Glutamatergic neuron (in vitro differentiated cells): ENCODE data around the gene SLC16A5. TPM values are rescaled to one million over a fixed set of nuclear protein-coding genes. Genes with fewer than 3 reads are reported as not detected.
"Not testable (repeated sequence)": the region's sequence is repeated elsewhere in the genome, so short reads cannot be mapped to it uniquely, and the experiment has no call there.

ENCODE experiments used
- DNase-seq: peaks from one replicate; pipeline ENCODE4 v3.0.0; 2022
- H3K27ac Mint-ChIP-seq: one replicate; pipeline ENCODE4 v1.8.0; 2020; ENCODE audit warnings: mild to moderate bottlenecking, mixed read lengths, inconsistent platforms; ENCODE audit not compliant: unreplicated experiment
- H3K27me3 Mint-ChIP-seq: one replicate; pipeline ENCODE4 v1.8.0; 2020; ENCODE audit warnings: mild to moderate bottlenecking, moderate library complexity, mixed read lengths, inconsistent platforms; ENCODE audit not compliant: unreplicated experiment
- H3K36me3 Mint-ChIP-seq: one replicate; pipeline ENCODE4 v1.8.0; 2020; ENCODE audit warnings: mild to moderate bottlenecking, mixed read lengths, inconsistent platforms; ENCODE audit not compliant: unreplicated experiment
- H3K4me1 Mint-ChIP-seq: one replicate; pipeline ENCODE4 v1.8.0; 2020; ENCODE audit warnings: mild to moderate bottlenecking, low read depth, mixed read lengths, inconsistent platforms; ENCODE audit not compliant: unreplicated experiment
- H3K4me3 Mint-ChIP-seq: one replicate; pipeline ENCODE4 v1.8.0; 2020; ENCODE audit warnings: mild to moderate bottlenecking, mixed read lengths, inconsistent platforms; ENCODE audit not compliant: unreplicated experiment
- H3K9me3 Mint-ChIP-seq: one replicate; pipeline ENCODE4 v1.8.0; 2020; ENCODE audit warnings: mild to moderate bottlenecking, moderate library complexity, mixed read lengths, inconsistent platforms; ENCODE audit not compliant: unreplicated experiment
- total RNA-seq: library from RNA; stranded (reverse); fragmentation: NEBNext Ultra II Directional; extraction: Animal tissue kit (Norgen Biotek cat#: 25700); gene quantifications from one replicate; pipeline ENCODE4 v1.2.1, GENCODE V29; 2021; ENCODE audit not compliant: unreplicated experiment
- TF ChIP-seq, protein P1 (sequence below): fragments of 200-600 bp; sonication (generic); IDR thresholded peaks from one replicate; pipeline ENCODE4 v1.5.0; 2021; ENCODE audit not compliant: partially characterized antibody, unreplicated experiment

SLC16A5 gene
- total RNA-seq, 1 donor from 2014 or later = 1.1 TPM

DNA sequence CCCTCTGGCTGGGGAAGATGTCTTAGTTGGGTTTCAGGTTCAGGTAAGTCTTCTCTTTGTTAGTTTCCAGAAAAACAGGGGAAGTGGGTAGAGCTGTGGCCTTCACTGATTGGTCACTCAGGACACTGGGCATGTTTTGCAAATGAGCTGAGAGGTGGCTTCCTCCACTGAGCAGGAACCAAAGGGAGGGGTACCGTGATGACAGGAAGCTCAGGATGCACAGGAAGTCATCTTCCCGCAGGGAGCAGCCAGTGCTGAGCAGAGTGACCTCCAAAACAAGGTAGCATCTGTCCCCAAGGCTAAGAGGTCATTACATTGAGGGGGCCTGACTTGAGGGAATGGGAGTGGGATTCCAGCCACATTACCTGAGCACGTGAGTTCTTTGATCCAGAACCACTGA is 38.2 kb downstream of the SLC16A5 start:
- Mint-ChIP-seq H3K27me3 (peaks cover 8% of the 10 kb centered on the region), H3K4me3 (no peak overlapping the region), H3K9me3 (peaks cover 5% of the 10 kb centered on the region), H3K36me3 (no peaks in the 10 kb centered on the region), H3K27ac (no peak overlapping the region), H3K4me1 (peaks cover 7% of the 10 kb centered on the region)
- DNase-seq = no peak
- TF ChIP-seq, protein P1, sequence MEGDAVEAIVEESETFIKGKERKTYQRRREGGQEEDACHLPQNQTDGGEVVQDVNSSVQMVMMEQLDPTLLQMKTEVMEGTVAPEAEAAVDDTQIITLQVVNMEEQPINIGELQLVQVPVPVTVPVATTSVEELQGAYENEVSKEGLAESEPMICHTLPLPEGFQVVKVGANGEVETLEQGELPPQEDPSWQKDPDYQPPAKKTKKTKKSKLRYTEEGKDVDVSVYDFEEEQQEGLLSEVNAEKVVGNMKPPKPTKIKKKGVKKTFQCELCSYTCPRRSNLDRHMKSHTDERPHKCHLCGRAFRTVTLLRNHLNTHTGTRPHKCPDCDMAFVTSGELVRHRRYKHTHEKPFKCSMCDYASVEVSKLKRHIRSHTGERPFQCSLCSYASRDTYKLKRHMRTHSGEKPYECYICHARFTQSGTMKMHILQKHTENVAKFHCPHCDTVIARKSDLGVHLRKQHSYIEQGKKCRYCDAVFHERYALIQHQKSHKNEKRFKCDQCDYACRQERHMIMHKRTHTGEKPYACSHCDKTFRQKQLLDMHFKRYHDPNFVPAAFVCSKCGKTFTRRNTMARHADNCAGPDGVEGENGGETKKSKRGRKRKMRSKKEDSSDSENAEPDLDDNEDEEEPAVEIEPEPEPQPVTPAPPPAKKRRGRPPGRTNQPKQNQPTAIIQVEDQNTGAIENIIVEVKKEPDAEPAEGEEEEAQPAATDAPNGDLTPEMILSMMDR = no peak

- H3K4me3 Mint-ChIP-seq = no peak overlapping the region
- TF ChIP-seq, protein P1 = no peak
Observed at GRCh38 chr17:75126954-75127353, 39.2 kb downstream of the SLC16A5 start.

DNA sequence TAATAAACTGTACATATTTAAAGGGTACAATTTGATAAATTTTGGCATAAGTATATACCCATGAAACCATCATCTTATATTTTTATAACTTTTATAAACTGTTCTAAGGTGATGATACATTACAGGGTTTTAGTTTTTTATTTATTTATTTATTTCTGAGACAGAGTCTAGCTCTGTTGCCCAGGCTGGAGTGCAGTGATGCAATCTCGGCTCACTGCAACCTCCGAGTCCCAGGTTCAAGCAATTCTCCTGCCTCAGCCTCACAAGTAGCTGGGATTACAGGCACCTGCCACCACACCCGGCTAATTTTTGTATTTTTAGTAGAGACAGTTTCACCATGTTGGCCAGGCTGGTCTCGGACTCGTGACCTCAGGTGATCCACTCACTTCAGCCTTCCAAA is 40.2 kb downstream of the SLC16A5 start:
- Mint-ChIP-seq H3K27me3 (peaks cover 12% of the 10 kb centered on the region), H3K9me3 (peaks cover 12% of the 10 kb centered on the region), H3K4me3 (peak overlapping the region; percentile 64), H3K4me1 (peaks cover 11% of the 10 kb centered on the region)
- not testable (repeated sequence) for DNase-seq, H3K36me3 Mint-ChIP-seq, H3K27ac Mint-ChIP-seq

More at GRCh38 chr17:75126954-75127353, 39.2 kb downstream of the SLC16A5 start:
- Mint-ChIP-seq H3K27ac (no peak overlapping the region), H3K36me3 (no peaks in the 10 kb centered on the region), H3K9me3 (peaks cover 5% of the 10 kb centered on the region), H3K4me1 (peaks cover 7% of the 10 kb centered on the region), H3K27me3 (peaks cover 8% of the 10 kb centered on the region)
- DNase-seq = no peak

GRCh38 chr17:75128694-75129505 is 41.1 kb downstream of the SLC16A5 start:
- Mint-ChIP-seq H3K36me3 (no peaks in the 10 kb centered on the region), H3K27ac (no peak overlapping the region), H3K4me1 (peaks cover 11% of the 10 kb centered on the region), H3K9me3 (peaks cover 12% of the 10 kb centered on the region), H3K27me3 (peaks cover 9% of the 10 kb centered on the region), H3K4me3 (no peak overlapping the region)
- TF ChIP-seq, protein P1 = no peak
- DNase-seq = no peak

GRCh38 chr17:75129576-75129975 is 41.8 kb downstream of the SLC16A5 start:
- H3K27ac Mint-ChIP-seq = no peak overlapping the region
- peaks cover 12% of the 10 kb centered on the region for H3K9me3 Mint-ChIP-seq
- TF ChIP-seq, protein P1 = no peak
- H3K27me3 Mint-ChIP-seq = peaks cover 9% of the 10 kb centered on the region
- no peaks in the 10 kb centered on the region for H3K36me3 Mint-ChIP-seq
- no peak for DNase-seq
- H3K4me3 Mint-ChIP-seq = peak overlapping the region; percentile 65
- H3K4me1 Mint-ChIP-seq = peaks cover 11% of the 10 kb centered on the region
